ENCODE results near the gene MICALL1.

MICALL1 gene

GRCh38 chr22:37989146-37990045 lies 83.3 kb downstream of the MICALL1 start:
- no peak overlapping the region for H2AFZ ChIP-seq (ENCODE audit: low read length)
- no peaks in the 10 kb centered on the region for H4K20me1 ChIP-seq (ENCODE audit: insufficient read depth, low read length)
- no peak overlapping the region for H3K27ac ChIP-seq (ENCODE audit: low read depth, low read length, poor library complexity, severe bottlenecking)
- H3K79me2 ChIP-seq (ENCODE audit: insufficient read depth, low read length) = no peaks in the 10 kb centered on the region
- H3K36me3 ChIP-seq (ENCODE audit: insufficient read depth, low read length) = no peaks in the 10 kb centered on the region
- H3K4me3 ChIP-seq (ENCODE audit: low read depth, low read length, poor library complexity, severe bottlenecking) = no peak overlapping the region
- no peak for TF ChIP-seq EZH2 (IDR thresholded peaks at IDR 0.05; ENCODE audit: borderline replicate concordance, low read length)
- TF ChIP-seq, protein P1, sequence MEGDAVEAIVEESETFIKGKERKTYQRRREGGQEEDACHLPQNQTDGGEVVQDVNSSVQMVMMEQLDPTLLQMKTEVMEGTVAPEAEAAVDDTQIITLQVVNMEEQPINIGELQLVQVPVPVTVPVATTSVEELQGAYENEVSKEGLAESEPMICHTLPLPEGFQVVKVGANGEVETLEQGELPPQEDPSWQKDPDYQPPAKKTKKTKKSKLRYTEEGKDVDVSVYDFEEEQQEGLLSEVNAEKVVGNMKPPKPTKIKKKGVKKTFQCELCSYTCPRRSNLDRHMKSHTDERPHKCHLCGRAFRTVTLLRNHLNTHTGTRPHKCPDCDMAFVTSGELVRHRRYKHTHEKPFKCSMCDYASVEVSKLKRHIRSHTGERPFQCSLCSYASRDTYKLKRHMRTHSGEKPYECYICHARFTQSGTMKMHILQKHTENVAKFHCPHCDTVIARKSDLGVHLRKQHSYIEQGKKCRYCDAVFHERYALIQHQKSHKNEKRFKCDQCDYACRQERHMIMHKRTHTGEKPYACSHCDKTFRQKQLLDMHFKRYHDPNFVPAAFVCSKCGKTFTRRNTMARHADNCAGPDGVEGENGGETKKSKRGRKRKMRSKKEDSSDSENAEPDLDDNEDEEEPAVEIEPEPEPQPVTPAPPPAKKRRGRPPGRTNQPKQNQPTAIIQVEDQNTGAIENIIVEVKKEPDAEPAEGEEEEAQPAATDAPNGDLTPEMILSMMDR (IDR thresholded peaks at IDR 0.05; ENCODE audit: low read length) = no peak
- H3K9ac ChIP-seq (ENCODE audit: low read length) = no peak overlapping the region
- no peaks in the 10 kb centered on the region for H3K9me2 ChIP-seq (ENCODE audit: low read depth, low read length)
- no peaks in the 10 kb centered on the region for H3F3A ChIP-seq (ENCODE audit: insufficient read depth, low read length)
- no peak overlapping the region for H3K4me2 ChIP-seq (ENCODE audit: low read length)
- H3K27me3 ChIP-seq (ENCODE audit: insufficient read depth, low read length) = 0 out of 2 replicates have a peak, but pooled peaks cover 3% of the 10 kb centered on the region
- H3K4me1 ChIP-seq (ENCODE audit: insufficient read depth, low read length, severe bottlenecking) = no peaks in the 10 kb centered on the region
- no peaks in the 10 kb centered on the region for H3K9me3 ChIP-seq (ENCODE audit: low read length)

GRCh38 chr22:37990301-37990700 lies 84.2 kb downstream of the MICALL1 start:
- Histone ChIP-seq H4K20me1 (ENCODE audit: insufficient read depth, low read length) (no peaks in the 10 kb centered on the region), H3K9me3 (ENCODE audit: low read length) (no peaks in the 10 kb centered on the region), H3K9ac (ENCODE audit: low read length) (no peak overlapping the region), H3K27me3 (ENCODE audit: insufficient read depth, low read length) (peaks cover 5% of the 10 kb centered on the region; the same call in 1 of the 2 replicates), H3K4me1 (ENCODE audit: insufficient read depth, low read length, severe bottlenecking) (no peaks in the 10 kb centered on the region), H3K36me3 (ENCODE audit: insufficient read depth, low read length) (no peaks in the 10 kb centered on the region), H3F3A (ENCODE audit: insufficient read depth, low read length) (no peaks in the 10 kb centered on the region), H3K4me2 (ENCODE audit: low read length) (no peak overlapping the region), H3K27ac (ENCODE audit: low read depth, low read length, poor library complexity, severe bottlenecking) (no peak overlapping the region), H3K4me3 (ENCODE audit: low read depth, low read length, poor library complexity, severe bottlenecking) (no peak overlapping the region), H2AFZ (ENCODE audit: low read length) (no peak overlapping the region), H3K79me2 (ENCODE audit: insufficient read depth, low read length) (no peaks in the 10 kb centered on the region), H3K9me2 (ENCODE audit: low read depth, low read length) (no peaks in the 10 kb centered on the region)
- TF ChIP-seq, protein P1 (IDR thresholded peaks at IDR 0.05; ENCODE audit: low read length) = no peak
- no peak for TF ChIP-seq EZH2 (IDR thresholded peaks at IDR 0.05; ENCODE audit: borderline replicate concordance, low read length)

DNA sequence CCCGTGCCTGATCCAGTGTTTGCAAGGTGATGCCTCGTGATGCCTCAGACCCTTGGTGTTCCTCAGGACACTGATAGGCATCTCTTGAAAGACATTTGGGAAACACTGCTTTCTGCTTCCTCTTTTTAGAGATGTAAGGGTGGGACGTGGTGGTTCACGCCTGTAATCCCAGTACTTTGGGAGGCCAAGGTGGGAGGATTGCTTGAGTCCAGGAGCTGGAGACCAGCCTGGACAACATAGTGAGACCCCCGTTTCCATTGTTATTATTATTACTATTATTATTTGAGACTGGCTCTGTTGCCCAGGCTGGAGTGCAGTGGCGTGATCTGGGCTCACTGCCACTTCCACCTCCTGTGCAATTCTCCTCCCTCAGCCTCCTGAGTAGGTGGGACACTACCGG lies 84.8 kb downstream of the MICALL1 start:
- Histone ChIP-seq H3K9me3 (ENCODE audit: low read length) (no peaks in the 10 kb centered on the region), H3K9me2 (ENCODE audit: low read depth, low read length) (no peaks in the 10 kb centered on the region), H3K9ac (ENCODE audit: low read length) (no peak overlapping the region), H3K27me3 (ENCODE audit: insufficient read depth, low read length) (peaks cover 8% of the 10 kb centered on the region; the same call in 1 of the 2 replicates), H4K20me1 (ENCODE audit: insufficient read depth, low read length) (no peaks in the 10 kb centered on the region), H3K4me2 (ENCODE audit: low read length) (no peak overlapping the region), H3K79me2 (ENCODE audit: insufficient read depth, low read length) (no peaks in the 10 kb centered on the region), H3K4me3 (ENCODE audit: low read depth, low read length, poor library complexity, severe bottlenecking) (no peak overlapping the region), H3K4me1 (ENCODE audit: insufficient read depth, low read length, severe bottlenecking) (no peaks in the 10 kb centered on the region), H3F3A (ENCODE audit: insufficient read depth, low read length) (no peaks in the 10 kb centered on the region), H3K36me3 (ENCODE audit: insufficient read depth, low read length) (no peaks in the 10 kb centered on the region), H2AFZ (ENCODE audit: low read length) (no peak overlapping the region), H3K27ac (ENCODE audit: low read depth, low read length, poor library complexity, severe bottlenecking) (no peak overlapping the region)
- no peak for TF ChIP-seq EZH2 (IDR thresholded peaks at IDR 0.05; ENCODE audit: borderline replicate concordance, low read length)
- TF ChIP-seq, protein P1 (IDR thresholded peaks at IDR 0.05; ENCODE audit: low read length) = no peak
